A204.1 (cell line): ENCODE measurements around the gene TICRR.

Experiments used
- FAIRE-seq: peaks from 2 replicates; lab custom pipeline; 2012; peaks lifted over from hg19 to GRCh38; lab: Jason Lieb, UNC

TICRR gene

GRCh38 chr15:89630260-89630659 lies 55.0 kb downstream of the TICRR start:
- no peak for FAIRE-seq

DNA sequence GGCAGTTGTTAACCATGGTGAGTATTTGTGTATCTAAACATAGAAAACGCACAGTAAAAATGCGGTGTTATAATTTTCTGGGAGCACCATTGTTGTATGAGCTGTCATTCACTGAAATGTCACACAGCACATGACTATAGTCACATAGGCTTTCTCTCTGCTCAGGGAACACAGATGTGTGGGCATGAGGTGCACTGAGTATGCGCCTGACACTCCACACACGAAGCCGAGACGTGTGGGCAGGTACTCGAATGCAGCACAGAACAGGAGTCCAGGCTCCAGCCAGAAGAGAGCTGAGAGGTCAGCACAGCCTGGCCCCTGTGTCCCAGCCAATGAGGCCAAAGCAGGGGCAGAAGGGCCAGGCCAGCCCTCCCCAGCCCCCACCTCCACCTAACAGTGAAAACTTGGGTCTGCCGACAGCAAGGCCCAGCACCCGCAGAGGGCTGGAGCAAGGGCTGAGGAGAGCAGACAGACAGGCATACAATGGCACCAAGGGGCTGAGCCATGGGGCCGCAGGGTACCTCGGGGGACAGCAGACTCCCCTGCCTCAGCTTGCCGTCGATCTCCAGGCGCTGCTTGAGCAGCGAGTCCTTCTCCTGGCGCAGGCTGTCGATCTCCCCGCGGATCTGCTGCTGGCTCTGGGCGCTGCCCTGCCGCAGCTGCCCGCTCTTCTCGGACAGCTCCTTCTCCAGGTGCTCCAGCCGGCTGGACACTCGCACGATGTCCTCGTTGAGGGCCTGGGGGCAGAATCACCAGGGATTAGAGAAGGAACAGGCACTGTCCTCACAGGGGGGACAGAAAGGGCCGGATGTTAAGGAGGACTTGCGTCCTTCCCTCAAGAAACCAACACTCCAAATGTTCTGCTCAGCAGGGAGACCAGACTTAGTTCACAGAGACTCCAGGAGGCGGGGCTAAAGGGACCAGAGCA lies 56.0 kb downstream of the TICRR start:
- FAIRE-seq: no peak

DNA sequence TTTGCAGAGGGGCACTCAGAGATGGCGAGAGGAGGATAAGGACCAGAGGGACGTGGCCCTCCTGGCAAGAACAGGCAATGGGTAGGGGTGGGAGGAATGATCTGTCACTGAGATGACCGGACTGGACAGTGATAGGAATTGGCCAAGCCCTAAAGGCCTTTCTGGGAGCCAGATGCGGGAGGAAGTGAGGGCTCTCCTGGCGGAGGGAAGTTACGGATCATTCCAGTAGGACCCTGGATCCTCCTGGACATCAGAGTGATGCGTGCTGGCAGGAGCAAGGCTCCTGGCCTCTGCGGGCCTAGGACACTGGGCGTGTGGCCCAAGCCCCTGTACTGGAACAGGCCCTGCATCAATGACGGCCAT lies 56.6 kb downstream of the TICRR start:
- FAIRE-seq: no peak

GRCh38 chr15:89632563-89633430 lies 57.5 kb downstream of the TICRR start:
- FAIRE-seq: no peak

GRCh38 chr15:89633585-89633984 lies 58.3 kb downstream of the TICRR start:
- FAIRE-seq: no peak

DNA sequence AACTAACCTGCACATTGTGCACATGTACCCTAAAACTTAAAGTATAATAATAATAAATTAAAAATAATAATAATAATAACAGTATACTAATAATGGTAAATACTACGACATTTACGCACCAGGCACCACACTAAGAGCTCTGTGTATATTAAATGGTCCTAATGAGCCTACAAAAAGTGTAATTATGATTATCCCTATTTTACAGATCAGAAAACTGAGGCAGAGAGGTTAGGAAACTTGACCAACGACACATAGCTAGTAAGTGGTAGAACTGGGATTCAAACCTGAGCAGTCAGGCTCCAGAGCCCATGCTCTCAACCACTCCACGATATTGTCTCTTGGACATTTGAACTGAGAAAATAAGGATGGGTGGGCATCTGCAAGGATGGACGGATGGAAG lies 65.0 kb downstream of the TICRR start:
- no peak for FAIRE-seq

DNA sequence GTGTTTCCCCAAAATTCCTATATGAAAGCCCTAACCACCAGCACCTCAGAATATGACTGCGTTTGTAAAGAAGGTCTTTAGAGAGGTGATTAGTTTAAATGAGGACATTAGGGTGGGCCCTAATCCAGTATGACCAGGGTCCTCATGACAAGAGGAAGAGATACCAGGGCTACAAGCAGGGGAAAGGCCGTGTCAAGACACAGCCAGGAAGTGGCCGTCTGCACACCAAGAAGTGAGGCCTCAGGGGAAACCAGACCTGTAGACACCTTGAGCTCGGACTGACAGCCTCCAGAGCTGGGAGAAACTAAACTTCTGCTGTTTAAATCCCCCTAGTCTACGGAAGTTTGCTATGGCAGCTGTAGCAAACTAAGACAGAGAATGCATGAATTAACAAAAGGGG lies 65.8 kb downstream of the TICRR start:
- no peak for FAIRE-seq

DNA sequence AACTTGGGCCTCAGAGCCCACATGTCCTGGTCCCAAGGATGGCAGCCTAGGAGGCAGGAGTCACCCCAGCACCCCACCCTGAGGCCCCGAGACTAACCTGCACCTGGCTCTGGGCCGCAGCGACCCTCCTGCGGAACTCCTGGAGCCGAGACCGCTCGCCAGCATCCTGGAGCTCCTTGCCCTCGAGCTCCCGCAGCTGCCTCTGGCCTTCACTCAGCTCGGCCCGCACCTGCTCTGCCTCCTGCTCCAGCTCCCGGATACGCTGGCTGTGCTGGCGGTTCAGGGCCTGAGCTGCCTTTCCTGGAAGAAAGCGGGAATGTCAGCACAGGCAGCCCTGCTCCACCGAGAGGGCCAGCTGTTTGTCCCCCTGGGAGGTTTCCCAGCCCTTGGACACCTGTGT lies 66.8 kb downstream of the TICRR start:
- no peak for FAIRE-seq

DNA sequence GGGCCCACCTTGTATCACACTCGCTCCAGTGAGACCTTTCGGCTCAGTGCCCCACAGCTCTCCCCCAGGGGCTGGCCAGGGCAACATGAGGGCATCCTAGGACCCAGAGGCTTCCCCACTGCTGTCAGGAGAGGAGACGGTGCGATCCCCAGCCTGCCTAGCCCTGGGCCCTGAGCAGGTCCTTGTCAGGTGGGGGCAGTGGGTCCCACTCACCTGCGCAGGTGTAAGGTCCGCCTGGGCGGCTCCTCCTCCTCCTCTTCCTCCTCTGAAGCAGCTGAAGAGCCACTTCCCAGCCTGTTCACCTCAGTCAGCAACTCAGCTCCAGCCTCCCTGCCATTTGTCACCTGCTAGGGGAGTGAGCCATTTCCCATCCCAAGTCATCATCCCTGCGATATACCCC lies 70.4 kb downstream of the TICRR start:
- no peak for FAIRE-seq

- FAIRE-seq: no peak
Observed at GRCh38 chr15:89646416-89647141, 71.3 kb downstream of the TICRR start.

DNA sequence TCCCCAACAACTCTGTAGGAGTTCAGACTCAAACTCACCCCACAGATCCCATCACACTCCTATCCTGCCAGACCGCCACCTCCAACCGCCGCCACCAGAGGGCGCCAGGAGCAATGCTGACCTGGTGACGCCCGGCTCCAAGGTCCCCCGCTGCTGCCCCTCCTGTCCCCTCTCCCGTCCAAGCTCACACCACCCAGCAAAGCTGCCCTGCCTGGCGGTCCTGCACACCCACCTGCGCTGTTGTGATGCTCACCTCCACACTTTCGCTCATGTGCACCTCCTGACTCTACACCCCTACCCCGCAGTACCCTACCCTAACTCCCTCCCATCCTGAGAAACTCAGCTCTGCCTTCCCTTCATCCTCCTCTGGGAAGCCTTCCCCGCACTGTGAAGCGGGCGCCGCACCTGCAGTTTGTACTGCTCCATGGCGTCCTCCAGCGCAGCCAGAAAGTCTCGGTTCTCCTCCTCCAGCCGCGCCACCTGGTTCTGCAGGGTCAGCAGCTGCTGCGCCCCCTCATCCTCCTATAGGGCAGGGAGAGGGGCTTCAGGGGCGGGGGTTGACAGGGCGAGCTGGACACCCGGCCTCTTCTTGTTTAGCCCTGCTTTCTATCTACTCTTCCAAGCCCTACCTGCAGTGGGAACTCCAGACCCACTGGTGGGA lies 72.1 kb downstream of the TICRR start:
- FAIRE-seq: no peak

DNA sequence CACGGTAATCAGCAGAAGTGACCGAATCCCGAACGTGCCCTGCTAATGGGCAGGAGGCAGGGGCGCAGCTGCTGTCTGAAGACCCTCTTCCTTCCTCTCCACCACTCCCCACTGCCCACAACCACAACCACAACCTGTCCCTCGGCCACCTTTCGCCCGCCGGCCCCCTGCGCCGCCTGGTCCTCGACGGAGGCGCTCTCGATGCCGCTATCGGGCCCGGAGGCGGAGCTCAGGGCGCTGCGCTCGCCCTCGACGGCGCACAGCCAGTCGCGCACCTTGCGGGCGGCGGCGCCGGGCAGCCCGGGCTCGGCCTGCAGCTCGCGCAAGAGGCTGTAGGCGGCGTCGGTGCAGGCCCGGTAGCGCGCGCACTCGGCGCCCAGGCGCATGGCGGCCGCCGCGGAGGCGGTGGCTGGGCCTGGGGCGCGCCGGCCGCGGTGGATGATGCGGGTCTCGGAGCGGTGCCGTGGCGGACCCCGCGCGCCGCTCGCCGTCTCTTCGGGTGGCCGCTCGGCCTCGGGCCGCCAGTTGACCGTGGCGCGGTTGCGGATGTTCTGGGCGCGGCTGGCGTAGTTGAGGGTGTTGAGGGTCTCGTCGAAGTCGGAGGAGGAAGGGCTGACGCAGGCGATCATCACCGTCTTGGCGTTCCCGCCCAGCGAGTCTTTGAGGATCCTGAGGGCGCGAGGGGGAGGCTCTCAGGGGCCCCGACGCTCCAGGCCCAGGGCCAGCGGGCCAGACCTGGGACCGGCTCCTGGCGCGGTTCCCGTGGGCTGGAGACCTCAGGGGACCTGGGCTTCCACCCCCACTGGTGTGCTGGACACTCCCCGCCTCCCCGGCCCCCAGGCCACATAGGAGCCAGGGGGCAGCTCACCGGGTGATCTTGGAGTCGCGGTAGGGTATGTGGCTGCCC lies 73.1 kb downstream of the TICRR start:
- no peak for FAIRE-seq

DNA sequence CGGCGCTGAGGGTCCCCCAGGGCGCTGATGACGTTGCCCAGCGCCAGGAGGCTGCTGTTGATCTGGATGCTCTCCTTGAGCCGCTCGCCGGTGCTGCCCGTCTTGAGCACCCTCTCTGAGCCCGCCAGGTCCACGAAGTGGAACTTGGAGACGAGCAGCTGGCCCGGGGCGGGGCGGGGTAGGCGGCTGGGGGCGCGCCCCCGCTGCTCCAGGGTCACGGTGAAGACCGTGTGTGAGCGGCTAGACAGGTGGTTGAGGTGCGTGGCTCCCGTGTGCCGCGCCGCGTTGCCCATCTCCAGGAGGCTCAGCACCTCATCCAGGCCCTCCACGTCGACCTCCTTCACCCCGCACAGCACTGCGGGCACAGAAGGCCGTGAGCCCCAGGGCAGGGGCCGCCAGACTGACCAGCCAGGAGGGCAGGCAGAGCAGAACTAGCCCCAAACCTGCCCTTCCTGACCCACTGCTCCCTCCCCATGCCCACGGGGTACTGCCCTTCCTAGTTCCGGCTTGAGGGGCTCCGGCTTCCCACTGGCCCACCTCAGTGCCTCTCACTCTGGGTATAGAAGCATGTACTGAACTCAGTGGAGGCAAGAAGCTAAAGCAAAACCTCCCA lies 73.8 kb downstream of the TICRR start:
- no peak for FAIRE-seq

DNA sequence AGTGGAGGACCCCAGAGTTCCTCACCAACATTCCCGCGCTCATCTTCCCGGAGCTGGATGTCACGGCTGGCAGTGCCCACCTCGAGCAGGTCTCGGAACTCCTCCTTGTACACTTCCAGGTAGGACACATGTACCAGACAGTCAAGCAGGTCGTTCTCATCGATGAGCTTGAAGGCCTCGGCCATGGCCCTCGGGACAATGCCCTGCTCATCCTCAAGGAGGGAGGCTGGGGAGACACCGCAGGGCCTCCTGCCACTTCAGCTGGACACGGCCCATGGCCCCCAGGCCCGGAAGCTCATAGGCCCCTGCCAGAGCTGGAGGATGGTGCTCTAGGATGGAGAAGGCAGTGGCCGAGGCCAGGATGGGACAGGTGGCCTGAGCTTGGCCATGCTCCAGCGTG lies 74.4 kb downstream of the TICRR start:
- FAIRE-seq: no peak

DNA sequence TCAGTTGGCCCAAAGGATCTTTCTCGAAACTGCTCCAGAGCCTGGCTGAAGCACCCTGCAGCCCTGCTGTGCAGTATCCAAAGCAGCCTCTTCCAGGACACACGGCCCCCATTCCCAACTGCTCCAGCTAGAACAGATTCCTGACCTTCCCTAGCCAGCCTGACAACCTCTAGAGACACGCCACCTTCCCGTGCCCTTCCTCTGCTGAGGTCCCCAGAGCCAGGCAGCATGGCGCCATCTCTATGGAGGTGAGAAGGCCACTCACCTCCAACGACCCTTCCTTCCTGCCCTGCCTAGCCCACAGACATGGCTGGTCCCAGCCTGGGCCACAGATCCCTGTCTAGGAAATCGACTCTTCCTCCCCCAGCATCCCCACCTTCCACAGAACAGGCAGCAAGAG lies 76.9 kb downstream of the TICRR start:
- no peak for FAIRE-seq

DNA sequence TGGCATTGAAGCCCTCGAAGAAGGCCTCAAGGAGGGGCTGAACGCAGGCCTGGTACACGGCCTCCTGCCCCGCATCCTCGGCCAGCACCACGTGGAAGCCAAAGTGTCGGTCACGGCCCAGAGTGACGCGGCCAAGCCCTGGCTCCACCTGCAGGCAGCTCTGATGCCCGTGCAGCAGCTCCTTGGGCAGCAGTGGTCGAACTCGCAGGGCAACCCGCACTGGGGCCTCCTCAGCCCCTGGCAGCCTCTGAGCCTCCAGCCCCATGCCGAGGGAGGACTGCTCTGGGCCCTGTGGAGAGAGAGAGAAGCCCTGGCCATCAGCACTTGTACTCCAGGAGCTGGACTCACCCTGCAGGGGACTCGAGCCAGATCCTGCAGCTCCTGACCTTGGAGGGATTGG lies 77.4 kb downstream of the TICRR start:
- FAIRE-seq: no peak

GRCh38 chr15:89653578-89653977 lies 78.3 kb downstream of the TICRR start:
- FAIRE-seq: no peak

DNA sequence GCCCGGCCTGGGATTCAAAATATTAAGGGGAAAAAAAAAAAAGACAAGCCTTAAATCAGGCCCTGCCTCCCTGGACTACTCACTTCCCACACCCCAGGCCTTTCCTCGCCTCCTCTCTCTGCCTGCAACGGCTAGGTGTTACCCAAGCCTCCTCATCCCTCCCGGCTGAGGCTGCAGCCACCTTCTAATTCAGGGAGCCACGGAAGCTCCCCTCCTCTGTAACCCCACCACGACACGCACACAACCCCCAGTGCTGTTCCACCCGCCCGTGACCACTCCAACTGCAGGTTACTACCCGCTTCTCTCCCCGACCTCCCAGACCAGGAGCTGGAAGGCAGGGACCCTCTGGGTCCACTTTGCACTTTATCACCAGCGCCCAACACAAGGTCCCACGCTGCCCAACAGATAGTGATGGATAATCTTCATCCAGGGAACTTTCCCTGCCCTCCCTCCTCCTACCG lies 79.1 kb downstream of the TICRR start:
- FAIRE-seq: no peak

- FAIRE-seq: no peak
Observed at GRCh38 chr15:89654847-89655805, 79.9 kb downstream of the TICRR start, which contains the start of gene KIF7. TSS of gene KIF7 (minus strand) at chr15:89655467. CDS start at chr15:89652930, 2,537 bp downstream.
